GM21786 (cell line): ENCODE measurements around the gene PHC1.
A peak's percentile ranks its signal among the peaks of the same experiment; 100 is the strongest.

Source experiments
- ATAC-seq: cut with Tn5 transposase; IDR thresholded peaks from one replicate; pipeline ENCODE4 v1.9.1; 2021; ENCODE audit not compliant: unreplicated experiment

Gene PHC1

DNA sequence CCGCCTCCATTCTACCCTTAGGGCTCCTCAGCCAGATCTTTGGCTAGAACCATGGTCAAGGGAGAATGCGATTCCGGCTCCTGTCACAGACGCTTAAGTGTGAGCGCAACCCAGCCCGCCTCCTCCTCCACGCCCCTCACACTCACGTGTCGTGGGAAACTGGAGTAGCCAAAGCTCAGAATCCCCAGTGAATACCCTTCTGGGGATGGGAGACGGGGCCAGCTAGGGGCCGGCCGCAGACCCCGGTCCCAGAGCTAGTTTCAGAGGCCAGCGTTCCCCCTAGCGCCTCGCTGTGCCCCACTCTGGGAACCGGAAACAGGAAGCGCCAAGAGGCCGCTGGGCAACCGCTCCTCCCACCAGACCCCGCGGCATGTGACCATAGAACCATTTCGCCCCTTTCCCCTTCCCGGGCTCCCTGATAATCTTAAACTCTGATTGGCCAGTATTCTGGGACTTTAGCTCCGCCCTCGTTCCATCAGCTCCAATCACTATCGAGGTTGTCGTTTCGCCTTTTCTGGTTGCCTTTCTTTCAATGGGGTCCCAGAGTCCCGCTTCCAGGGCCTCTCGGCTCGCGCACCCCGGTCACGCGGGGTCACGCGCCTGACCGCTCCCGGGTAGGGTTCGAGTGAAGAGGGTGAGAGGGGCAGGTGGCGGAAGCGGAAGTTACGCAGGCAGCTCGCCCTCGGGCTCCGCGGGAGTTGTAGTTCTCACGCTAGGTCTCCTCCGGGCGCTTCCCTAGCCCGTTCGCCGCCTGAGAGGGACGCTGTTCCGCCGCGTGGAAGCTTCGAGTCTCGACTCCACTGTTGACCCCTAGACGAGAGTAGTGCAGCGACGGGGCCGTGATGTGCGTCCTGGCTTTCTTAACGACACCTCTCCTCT, 35.3 kb downstream of the PHC1 start, which contains the start of gene M6PR:
M6PR (minus strand) TSS at position 304 of the 879 bp plus-strand sequence. CDS start 3,241 bp downstream, outside the sequence.
- ATAC-seq, result peak; percentile 86

DNA sequence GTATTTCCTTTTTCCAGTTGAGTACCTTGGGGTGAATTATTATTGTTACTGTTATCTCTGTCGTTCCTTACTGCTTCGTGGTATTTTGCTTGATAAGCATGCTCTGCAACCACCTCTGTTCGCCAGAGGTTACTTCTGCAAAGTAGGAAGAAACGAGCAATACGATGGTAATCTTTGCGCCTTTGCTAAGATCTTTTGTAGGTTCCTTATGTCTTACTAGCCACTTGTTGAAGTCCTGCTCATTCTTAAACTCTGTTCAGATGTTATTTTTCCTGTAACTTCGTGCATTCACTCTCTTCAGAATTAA, 35.9 kb downstream of the PHC1 start:
- peak; percentile 7 for ATAC-seq

DNA sequence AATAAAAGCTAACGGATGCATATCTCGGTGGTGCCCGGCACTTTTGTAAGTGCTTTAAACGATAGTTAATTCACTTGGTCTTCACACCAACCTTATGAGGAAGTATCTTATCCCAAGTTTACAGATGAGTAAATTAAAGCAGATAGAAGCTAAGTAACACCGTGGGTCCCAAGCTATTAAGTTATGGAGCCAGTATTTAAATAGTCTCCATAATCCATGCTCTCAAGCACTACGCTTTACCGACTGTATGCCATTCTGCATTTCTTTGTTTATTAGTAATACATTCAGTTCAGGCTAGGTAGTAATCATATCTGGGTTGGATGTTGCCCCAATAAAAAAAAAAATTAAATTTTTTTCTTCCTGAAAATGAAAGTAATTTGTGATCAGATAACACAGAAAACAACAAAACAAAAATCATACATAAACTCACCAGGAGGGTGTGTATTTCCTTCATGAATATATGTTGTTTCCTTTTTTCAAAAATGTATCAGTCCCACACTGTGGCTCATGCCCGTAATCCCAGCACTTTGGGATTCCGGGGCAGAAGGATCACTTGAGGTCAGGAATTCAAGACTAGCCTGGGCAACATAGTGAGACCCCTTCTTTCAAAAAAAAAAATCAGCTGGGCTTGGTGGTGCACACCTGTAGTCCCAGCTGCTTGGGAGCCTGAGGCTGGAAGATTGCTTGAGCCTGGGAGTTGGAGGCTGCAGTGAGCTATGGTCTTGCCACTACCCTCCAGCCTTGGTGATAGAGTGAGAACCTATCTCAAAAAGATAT, 36.6 kb downstream of the PHC1 start:
- no peak for ATAC-seq

DNA sequence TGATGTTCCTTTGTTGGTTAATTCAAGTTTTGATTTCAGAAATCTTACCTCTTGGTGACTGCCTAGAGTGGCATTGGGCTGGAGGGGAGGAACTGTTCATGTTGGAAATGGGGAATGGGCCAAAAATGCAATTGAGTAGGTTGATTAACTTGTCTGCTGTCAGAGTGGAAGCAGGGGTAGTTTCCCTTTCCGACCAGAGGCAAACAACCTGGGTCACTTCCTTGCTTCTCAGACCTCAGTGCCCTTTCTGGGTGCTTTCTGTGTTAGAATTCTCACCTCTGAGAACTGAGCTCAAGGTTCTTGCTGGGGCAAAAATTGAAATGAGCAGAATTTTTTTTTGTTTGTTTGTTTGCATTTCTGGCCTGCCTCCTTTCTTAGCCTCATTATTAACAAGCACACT, 37.4 kb downstream of the PHC1 start:
- no peak for ATAC-seq

DNA sequence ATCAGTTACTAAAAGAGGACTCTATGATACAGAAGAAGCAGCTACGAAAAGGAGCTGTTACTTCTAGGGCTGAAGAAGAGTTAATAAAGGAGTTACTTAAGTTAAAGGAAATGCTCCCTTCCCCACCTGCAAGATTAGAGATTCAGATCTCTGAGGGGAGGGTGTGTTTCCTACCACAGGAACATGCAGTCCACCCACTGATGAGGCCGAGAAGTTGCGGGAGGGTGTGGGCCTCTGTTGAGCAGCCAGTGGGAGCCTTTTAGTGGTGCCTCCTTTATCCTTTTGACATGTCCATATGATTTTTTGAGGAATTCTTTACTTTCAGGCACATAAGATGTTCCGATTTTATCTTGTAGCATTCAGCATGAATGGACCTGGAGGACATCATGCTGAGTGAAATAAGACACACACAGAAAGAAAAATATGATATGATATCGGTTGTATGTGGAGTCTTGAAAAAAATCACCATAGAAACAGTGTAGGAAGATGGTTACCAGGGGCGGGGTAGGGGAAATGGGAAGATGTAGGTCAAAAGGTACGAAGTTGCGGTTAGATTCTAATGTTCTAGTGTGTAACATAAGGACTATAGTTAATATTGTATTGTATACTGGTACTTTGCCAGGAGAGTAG, 39.6 kb downstream of the PHC1 start:
- no peak for ATAC-seq

DNA sequence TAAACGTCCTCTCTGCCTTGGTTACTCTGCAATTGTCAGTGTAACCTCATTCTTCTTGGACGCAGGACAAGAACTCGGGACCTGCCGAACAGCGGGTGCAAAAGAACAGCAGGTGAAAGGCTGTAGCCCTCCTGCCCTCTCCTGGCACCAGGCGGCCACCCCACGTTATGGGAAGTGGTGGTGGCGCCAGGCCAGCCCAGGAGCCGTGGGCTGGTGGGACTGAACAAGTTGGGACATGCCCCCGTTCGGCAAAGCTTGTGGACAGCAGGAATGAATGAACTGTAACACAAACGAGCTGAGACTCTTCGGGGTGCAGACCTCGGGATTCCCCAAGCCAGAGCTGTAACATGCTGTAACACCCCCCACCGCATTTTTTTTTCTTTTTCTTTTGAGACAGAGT, 41.8 kb downstream of the PHC1 start:
- ATAC-seq, result no peak

DNA sequence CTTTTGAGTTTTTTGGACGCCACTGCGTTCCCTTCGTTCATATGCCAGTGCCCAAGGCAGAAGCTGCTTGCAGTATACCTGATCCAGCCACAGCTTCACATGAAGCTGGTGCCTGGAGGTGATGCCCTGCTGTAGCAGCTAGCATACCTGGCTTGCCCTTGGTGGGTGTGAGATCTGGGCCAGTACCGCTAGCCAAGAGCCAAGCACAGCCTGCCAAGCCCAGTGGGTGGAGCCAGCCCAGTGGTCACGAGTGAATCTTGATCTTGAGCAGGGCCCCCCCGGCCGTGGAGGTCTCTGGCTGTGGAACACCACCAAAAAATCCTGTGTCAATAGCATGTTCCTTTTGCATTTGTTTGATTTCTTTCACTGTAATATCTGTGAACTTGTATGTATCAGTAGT, 42.5 kb downstream of the PHC1 start:
- ATAC-seq, result no peak

DNA sequence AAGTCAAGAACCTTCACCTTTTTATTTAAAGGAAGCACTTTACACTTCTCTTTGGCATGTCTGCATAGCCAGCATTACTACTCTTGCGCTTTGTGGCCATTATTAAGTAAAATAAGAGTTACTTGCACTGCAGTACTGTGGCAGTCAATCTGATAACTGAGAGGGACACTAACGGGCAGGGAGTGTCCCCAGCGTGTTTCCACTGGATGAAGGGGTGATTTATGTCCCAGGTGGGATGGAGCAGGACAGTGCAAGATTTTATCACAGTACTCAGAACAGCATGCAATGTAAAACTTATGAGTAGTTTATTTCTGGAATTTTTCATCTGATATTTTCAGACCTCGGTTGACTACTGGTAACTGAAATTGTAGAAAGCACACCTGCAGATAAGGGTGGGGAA, 43.3 kb downstream of the PHC1 start:
- ATAC-seq, result no peak

DNA sequence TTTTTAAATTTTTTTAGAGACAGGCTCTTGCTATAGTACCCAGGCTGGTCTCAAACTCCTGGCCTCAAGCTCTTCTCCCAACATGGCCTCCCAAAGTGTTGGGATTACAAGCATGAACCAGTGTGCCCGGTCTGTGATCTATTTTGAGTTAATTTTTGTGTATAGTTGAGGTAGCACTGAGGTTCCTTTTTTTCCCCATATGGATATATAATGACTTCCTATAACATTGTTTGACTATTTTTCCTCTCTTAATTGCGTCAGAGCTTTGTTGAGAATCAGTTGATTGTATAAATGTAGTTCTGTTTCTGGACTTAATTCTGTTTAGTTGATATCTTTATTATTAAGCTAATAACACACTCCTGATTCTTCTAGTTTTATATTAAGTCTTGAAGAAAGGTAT, 43.8 kb downstream of the PHC1 start:
- no peak for ATAC-seq

DNA sequence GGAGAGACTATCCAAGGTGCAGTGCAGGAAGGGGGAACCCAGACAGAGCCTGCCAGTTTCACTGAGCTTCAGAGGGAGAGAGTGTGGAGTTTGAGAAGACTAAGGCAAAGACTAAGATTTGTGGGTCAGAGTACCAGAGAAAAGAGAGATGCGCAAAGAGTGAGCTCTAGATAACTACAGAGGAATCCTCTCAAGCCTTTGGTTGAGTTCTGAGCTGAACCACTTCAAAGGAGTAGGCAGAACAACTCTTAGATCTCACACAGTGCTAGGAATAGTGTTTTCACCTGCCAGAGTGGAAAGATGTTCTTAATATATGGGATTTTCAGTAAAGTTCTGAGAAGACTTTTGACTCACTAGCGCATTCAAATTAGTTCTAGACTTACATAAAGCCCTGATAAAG, 45.9 kb downstream of the PHC1 start:
- no peak for ATAC-seq

DNA sequence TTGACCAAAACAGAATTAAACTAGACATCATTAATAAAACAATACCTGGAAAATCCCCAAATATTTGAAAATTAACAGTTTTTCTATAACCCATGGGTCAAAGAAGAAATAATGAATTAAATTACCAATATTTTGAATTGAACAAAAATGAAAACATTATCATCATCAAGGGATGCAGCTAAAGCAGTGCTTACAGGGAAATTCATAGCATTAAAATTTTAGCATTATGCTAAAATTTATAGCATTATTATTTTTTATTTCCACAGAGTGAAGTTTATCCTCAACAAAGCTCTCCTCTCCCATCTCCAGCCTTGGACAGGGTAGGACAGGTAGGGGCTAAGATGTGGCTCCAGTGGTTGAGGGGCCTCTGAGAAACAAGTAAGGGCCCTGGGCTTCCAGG, 54.5 kb downstream of the PHC1 start:
- ATAC-seq, result no peak

DNA sequence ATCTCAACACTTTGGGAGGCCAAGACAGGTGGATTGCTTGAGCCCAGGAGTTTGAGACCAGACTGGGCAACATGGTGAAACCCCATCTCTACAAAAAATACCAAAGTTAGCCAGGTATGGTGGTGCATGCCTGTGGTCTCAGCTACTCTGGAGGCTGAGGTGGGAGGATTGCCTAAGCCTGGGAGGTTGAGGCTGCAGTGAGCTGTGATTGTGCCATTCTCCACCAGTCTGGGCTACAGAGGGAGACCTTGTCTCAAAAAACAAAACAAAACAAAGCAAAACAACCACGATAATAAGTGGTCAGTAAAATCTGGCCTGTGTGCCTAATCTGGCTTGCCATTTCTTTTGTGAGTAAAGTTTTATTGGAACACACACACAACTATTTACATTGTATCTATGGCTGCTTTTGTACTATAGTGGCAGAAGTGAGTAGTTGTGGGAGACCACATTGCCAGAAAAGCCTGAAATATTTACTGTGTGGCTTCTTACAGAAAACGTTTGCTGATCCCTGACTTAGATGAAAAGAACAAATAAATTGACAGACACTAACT, 55.6 kb downstream of the PHC1 start:
- ATAC-seq, result no peak

DNA sequence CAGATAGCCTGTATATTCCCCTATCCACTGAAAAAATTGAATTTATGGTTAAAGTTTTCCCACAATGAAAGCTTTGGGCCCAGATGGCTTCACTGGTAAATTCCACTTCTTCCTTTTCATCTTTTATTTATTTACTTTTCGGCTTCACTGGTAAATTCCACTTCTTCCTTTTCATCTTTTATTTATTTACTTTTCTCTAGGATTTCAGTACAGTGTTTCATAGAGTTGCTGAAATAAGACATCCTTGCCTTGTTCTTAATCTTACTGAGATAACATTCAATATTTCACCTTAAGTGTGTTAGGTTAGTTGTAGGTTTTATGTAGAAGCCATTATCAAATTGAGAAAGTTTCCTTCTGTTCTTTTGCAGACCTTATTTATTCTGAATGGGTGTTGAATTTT, 56.1 kb downstream of the PHC1 start:
- no peak for ATAC-seq

DNA sequence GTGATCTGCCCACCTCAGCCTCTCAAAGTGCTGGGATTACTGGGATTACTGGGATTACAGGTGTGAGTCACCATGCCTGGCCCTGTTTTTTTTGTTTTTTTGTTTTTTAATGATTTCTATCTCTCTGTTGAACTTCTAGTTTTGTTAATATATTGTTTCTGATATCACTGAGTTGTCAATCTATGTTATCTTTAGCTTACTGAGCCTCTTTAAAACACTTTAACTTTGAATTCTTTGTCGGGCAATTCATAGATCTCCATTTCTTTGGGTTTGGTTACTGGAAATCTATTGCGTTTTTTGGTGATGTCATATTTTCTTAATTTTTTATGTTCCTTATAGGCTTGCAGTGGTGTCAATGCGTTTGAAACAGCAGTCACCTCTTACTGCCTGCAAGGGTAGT, 65.8 kb downstream of the PHC1 start:
- ATAC-seq, result no peak

DNA sequence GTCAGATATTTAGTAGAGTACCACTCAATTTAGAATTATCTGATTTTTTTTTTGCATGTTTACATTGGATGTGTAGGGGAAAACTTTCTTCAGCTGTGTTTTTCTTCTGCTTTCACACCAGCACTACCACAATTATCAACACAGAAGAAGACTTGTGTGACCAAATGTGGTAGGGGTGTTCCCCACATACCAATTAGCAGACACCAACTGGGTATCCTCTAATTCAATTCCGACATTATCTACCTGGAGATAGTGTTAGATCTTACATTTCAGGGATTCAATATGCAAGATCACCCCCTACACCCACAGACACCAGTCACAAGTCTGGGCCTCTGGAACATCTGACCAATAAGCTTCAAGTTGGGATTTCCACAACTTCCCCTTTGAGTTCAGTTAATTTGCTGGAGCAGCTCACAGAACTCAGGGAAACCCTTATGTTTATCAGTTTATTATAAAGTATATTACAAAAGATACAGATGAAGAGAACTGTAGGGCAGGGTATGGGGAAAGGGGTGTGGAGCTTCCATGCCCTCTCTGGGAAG, 71.0 kb downstream of the PHC1 start:
- no peak for ATAC-seq

DNA sequence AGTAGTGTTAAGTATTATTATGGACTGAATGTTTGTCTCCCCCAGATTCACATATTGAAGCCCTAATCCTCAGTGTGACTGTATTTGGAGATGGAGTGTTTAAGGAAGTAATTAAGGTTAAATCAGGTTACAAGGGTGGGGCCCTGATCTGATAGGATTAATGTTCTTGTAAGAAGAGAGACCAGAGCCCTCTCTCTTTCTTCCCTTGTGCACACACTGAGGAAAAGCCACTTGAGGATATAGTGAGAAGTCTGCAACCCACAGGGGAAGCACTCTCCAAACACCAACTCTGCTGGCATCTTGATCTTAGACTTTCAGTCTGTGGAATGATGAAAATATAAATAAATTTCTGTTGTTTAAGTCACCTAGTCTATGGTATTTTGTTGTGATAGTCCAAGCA, 72.9 kb downstream of the PHC1 start:
- no peak for ATAC-seq

DNA sequence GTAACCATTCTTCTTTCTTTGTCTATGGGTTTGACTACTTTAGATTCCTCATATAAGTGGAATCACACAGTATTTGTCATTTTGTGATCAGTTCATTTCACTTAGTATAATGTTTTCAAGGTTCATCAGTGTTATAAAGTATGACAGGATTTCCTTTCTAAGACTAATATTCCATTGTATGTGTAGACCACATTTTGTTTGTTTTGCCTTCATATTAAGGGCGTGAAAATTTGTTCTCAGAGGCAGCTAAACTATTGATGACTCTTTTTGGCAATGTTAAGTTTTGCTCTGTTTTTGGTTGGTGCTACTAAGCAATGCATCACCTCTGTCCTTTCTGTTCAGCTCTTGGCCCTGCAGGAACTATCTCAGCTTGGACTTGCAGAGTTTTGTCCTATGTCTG, 73.4 kb downstream of the PHC1 start:
- no peak for ATAC-seq

DNA sequence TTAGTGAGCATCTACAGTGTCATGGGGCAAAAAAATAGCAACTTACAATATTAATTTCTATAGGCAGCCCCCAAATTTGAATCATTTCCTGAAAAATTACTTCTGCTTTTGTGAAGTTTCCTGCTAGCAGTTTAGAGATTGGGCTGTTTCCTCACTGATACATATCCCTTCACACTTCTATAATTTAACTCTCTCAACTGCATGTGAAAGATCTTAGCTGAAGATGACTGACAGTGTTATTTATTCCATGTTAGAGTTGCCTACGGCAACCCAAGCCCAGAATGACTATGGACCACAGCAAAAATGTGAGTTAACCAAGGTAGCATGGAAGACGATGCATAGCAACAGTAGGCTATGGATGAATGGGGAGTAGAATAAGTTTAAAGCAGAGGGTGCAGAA, 75.1 kb downstream of the PHC1 start, which contains the start of gene KLRG1:
KLRG1 (plus strand) TSS at position 134 of the 400 bp plus-strand sequence; CDS start at position 224, 90 bp downstream.
- no peak for ATAC-seq
